GM19324 (cell line): ENCODE data around the gene MDH1B.
A peak's percentile ranks its signal among the peaks of the same experiment; 100 is the strongest.
"Not testable (repeated sequence)": the region's sequence is repeated elsewhere in the genome, so short reads cannot be mapped to it uniquely, and the experiment has no call there.

Source experiments
- ATAC-seq: cut with Tn5 transposase; IDR thresholded peaks from one replicate; pipeline ENCODE4 v1.9.1; 2021; ENCODE audit warnings: mild to moderate bottlenecking, moderate library complexity; ENCODE audit not compliant: unreplicated experiment, low FRiP score

MDH1B gene

GRCh38 chr2:206774871-206775270 is 9.7 kb upstream of the MDH1B start:
- no peak for ATAC-seq

DNA sequence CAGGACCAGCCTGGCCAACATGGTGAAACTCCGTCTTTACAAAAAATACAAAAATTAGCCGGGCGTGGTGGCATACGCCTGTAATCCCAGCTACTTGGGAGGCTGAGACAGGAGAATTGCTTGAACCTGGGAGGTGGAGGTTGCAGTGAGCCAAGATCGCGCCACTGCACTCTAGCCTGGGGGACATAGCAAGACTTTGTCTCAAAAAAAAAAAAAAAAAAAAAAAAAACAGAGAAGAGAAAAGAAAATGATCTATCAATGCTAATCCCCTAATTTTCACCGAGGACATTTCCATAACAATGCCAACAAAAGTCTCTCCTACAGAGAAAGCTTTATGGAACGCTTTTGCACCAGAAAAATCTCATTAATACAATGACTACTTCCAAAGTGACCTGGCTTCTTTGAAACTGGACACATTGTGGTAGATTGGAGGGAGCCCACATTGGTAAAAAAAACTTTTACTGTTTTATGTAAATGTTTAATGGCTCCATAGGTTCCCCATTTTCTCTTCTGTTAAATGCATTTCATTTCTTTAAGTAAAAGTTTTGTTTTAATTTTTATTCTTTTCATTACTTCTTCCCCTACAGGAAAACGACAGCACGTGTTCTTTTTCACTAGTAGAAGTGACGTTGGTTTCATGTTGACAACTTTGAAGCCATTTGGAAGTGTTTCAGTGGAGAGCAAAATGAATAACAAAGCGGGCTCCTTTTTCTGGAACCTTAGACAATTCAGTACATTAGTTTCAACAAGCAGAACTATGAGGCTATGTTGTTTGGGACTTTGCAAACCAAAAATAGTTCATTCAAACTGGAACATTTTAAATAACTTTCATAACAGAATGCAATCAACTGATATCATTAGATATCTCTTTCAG is 1.2 kb upstream of the MDH1B start:
- no peak for ATAC-seq

GRCh38 chr2:206764673-206765241 is 371 bp downstream of the MDH1B start:
- ATAC-seq: no peak

GRCh38 chr2:206756816-206757215 is 8.3 kb downstream of the MDH1B start:
- ATAC-seq: no peak

DNA sequence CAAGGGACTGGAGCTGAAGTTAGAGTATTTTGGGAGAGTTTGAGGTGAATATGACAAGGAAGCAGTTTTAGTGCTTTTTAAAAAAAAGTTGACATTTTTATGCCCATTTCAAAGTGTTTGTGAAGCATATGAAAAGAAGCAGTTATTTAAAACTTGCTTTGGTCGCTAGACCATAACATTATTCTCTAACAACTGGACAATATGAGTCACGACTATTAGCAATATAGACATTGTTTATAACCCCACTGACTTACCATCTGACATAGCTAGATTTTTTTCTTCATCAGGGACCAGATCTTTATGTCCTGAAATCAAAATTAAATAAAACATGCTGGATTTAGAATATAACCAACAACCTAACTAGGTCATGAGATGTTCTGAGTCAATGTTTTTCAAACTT is 24.3 kb downstream of the MDH1B start:
- no peak for ATAC-seq

DNA sequence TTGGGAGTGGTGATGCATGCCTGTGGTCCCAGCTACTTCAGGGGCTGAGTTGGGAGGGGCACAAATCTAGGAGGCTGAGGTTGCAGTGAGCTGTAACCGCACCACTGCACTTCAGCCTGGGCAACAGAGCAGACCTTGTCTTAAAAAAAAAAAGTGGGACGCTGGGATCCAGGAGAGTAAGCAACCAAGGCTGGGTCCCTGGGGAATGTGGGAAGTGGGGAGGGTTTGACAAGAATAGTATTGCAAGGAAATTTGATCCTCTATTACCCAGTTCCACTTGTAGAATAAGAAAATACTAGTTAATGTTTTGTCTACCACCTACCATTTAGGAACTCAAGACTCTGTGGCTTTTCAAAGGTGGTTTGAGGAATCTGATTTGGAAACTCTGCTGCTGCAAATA is 25.9 kb downstream of the MDH1B start:
- no peak for ATAC-seq

GRCh38 chr2:206736935-206737334 is 28.2 kb downstream of the MDH1B start:
- ATAC-seq: no peak

DNA sequence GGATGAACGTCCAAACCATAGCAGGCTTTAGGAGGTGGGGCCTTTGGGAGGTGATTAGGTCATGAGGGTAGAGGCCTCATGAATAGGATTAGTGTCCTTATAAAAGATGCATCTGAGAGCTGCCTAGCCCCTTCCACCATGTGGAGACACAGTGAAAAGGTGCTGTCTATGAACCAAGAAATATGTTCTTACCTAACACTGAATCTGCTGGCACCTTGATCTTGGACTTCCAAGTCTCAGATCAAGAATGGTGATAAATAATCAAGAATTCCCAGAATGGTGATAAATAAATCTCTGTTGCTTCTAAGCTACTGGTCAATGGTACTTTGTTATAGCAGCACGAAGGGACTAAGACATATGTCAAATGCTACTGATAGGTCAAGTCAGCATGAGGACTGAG is 31.8 kb downstream of the MDH1B start:
- no peak for ATAC-seq

- ATAC-seq: no peak
These were observed 36.6 kb downstream of the MDH1B start for GRCh38 chr2:206728277-206729199.

GRCh38 chr2:206727287-206727686 is 37.8 kb downstream of the MDH1B start:
- no peak for ATAC-seq

DNA sequence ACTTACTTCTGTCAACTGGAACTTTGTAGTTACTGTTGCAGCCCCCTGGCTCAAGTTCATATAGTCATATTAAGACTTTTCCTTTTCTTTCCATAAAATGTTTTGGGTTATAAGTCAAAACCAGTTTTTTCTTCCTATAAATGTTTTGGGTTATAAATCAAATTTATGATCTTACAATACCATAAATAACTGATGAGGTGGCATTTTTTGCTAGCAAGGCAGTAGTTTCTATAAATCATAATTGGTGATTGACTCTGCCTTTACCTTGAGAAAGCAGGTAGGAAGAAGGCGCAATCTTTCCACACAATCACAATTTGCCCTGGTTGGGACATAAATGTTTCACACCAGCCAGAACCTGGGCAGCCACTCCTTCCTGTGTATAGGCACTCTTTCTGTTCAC is 41.8 kb downstream of the MDH1B start:
- ATAC-seq: no peak

DNA sequence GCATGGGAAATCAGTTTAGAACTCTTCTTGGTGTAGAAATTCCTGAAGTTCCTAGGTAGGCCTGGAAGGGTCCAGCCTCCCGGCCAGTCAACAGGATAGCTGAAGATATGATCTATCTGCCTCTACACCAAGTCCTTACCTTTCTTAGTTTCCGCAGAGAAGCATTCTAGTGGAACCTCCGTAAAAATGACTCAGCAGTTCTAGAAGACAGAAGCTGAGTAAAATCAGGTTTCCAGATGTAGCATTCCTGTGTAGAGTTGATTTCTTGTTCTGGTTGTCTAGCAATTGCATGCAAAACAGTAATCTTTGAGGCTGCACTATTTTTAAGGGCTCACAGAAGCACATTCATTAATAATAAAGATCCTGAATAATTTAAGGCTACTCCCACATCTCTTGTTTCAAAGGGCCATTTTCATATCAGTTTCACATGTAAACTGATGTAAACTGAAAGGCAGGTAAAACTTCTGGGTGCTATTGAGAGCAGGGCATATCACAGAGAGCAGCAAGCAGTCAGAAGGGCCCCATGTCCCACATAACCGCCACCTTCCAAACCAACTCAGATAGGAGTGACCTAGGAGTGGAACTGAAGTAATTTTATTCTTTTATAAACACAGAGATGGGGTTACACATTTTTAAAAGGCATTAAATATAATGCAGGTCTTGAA is 43.7 kb downstream of the MDH1B start:
- no peak for ATAC-seq

DNA sequence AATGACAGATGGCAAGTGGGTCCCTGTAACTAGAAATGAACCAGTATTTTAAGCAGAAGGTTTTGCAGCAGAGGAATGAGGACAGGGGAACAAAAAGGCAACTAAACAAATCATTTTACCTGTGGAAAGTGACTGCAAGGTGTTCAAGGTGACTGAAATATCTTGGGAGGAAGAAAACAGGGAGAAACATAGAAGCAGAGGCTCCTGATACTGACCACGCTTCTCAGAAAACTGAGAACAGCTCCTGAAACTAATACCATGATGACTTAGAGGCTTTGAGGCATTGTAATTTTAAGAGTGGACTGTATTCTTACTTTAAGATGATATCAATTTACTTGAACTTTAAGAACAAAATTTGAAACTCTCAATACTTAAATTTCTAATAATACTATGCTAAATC is 46.8 kb downstream of the MDH1B start, which contains the start of gene DYTN:
DYTN (minus strand) TSS at position 101 of the 400 bp plus-strand sequence. CDS start 117 bp downstream, outside the sequence.
- ATAC-seq: peak; percentile 38

DNA sequence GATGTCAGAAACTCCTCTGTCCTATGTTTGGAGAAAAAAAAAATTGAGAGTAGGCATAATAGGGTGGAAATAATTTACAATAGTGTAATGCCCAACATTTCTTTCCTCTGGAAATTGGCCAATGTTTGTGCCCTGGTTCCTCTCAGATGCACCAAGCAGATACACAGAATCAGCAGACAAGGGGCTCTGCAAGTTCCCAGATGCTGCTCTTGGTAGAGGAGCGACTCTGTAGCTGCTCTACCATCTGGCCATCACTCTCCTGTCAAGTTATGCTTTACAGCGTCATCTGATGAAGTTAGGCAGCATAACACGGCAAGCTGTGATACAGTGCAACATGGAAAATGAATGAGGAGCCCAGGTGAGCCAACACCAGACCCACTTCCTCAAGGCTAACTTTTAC is 48.5 kb downstream of the MDH1B start:
- ATAC-seq: no peak

- not testable (repeated sequence) for ATAC-seq
These were observed 49.9 kb downstream of the MDH1B start for GRCh38 chr2:206715183-206715582.

DNA sequence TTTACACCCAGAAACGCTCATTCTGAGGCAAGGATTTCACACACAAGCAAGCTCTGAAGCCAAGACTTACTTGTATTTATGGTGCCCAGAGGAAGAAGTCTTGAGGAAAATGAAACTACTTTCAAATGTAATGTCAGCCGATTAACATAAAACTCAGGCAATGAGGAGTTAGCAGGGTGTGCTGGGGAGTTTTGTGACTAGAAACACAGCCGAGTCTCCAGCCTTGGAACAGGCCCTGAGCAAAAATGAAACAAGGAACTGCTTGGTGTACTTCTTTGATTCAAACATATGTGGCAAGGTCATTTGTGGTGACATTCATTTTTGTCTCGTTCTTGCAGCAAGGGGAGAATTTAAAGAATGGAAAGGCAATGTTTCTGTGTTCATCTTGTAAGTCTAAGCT is 51.4 kb downstream of the MDH1B start:
- ATAC-seq: no peak

GRCh38 chr2:206708286-206708685 is 56.8 kb downstream of the MDH1B start:
- no peak for ATAC-seq

DNA sequence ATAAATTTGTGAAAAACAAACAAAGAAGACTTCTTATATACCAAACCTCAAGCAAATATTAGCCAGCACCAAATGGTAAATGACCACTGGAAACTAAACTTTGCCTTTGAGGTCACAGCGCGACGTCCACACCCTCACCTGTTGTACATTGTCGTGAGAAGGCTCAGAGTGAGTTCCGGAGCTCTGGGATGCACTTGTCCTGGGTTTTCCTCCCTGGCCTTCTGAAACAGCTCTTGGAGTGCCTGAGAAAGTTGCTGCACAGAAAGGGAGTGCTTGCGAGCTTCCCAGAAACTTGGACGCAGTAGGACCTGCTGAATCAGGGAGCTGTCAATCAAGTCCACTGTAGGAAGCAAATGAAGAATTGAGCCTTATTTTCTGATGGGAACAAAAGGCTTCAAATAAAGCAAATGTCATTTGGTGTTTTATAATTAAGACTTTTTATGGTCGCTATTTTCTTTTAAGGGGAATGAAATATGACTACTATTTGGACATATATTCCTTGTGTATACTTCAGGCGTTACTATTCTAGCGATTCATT is 57.9 kb downstream of the MDH1B start:
- ATAC-seq: no peak

DNA sequence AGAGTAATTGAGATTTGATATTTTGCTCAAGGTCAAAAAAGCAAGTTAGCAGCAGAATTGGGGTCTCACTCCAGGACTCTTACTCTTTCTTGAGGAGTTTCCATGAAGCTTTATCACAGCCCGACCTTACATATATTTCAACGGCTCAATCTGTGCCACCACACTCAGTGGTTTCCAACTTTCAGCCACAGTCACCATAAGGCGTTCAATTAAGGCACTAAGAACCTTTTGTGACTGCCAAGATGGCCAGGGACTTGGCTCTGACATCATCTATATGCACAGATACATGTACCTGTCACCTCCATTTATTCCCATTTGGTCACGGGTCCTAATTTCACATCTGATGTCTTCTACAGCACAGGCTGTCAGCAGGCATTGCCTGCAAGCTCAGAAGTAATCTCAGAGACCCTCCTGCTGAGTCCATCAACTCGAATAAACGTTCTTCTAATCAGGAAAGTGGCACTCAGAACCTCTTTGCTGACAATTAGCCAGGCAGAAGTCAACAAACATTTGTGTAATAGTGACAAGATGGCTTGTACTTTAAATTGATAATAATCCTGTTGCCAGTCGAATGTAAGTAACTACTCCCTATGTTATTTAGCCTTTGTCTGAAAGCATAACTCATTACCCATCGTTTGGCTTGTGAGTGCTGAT is 63.0 kb downstream of the MDH1B start:
- ATAC-seq: no peak

DNA sequence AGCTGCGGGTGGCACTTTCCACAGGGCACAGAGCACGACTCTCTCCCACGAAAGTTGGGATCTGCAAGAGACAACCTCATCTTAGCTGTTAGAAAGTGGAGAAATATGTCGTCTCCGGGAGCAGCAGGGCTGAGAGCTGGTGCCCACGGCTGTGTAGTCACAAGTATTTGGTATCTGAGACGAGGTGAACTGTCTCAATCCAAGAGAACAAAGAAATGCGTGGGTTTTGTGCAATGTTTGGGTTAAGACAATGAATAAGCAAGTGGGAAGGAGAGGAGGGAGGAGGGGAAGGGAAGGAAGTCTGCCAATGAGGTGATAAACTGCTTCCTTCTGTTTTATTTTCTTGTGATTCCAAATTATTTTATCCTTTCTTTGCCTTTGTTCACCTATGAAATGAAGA is 65.0 kb downstream of the MDH1B start:
- ATAC-seq: no peak
